HG02938 (cell line): ENCODE results near the gene ZNF609.

ENCODE experiments used
- ATAC-seq: cut with Tn5 transposase; IDR thresholded peaks from one replicate; pipeline ENCODE4 v1.9.1; 2021; ENCODE audit warnings: mild to moderate bottlenecking, moderate library complexity; ENCODE audit not compliant: unreplicated experiment

The ZNF609 gene

DNA sequence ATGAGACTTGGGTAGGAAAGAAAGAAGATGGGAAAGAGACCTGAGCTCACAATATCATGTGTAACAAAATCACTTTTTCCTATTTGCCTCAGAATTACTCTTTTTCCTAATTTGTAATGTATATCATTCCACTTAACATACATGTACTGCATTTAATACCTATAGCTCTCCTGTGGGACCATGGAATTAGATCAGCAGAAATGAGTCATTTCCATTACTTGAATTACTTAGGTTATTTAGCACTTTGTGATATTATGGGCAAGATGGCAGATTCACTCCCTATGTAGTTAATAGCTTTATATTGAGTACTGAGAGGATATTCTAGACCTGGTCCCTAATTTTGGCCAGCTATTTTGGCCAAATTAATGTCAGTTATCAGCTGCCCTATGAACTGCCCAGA lies 70.5 kb downstream of the ZNF609 start:
- ATAC-seq: no peak

DNA sequence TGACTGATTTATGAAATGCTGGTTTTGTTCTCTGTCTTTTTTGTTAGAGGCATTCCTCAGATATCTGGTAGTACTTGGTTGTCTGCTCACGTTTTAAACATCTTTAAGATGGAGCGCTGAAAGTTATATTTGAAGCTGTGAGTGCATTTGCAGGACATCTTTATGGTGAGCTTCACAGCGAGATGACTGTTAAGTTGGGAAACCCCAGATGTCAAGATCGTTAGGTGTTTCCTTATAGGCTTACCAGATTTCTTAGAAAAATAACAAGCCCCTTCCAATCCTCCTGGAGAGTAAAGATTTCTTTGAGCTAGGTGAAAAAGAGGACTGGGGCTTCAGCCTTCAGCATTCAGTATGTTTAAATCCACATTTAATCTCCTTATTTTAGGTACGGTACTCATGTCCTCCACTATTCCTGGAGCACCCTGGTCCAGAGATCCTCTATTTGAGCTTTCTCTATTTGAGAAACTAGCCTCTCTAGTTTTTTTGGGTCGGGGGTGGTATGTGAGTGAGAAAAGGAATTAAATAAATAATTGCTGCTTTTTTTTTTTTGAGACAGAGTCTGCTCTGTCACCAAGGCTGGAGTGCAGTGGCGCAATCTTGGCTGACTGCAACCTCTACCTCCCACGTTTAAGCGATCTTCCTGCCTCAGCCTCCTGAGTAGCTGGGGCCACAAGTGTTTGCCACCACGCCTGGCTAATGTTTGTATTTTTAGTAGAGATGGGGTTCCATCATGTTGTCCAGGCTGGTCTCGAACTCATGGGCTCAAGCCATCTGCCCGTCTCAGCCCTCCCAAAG lies 72.3 kb downstream of the ZNF609 start:
- no peak for ATAC-seq

DNA sequence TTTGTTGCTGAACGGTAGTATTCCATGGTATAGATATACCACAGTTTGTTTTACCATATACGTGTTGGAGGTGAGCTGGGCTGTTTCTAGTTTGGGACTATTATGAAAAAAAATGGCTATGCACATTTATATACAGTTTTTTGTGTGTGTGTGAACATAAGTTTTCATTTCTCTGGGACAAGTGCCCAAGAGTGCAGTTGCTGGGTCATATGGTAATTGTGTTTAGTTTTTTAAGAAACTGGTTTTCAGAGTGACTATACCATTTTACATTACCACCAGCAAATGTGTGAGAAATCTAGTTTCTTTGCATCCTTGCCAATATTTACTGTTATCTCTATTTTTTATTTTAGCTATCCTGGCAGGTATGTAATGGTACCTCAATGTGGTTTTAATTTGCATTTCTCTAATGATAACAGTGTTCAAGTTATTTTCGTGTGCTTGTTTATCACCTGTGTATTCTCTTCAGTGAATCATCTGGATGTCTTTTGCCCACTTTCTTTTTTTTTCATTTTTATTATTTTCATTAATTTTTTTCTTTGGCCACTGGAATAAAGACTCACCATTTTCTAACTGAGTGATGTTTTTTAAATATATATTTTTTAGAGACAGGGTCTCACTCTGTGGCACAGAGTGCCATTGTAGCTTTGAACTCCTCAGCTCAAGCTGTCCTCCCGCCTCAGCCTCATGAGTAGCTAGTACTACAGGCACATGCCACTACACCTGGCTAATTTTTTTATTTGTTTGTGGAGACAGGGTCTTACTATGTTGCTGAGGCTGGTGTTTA lies 75.3 kb downstream of the ZNF609 start:
- ATAC-seq: no peak

DNA sequence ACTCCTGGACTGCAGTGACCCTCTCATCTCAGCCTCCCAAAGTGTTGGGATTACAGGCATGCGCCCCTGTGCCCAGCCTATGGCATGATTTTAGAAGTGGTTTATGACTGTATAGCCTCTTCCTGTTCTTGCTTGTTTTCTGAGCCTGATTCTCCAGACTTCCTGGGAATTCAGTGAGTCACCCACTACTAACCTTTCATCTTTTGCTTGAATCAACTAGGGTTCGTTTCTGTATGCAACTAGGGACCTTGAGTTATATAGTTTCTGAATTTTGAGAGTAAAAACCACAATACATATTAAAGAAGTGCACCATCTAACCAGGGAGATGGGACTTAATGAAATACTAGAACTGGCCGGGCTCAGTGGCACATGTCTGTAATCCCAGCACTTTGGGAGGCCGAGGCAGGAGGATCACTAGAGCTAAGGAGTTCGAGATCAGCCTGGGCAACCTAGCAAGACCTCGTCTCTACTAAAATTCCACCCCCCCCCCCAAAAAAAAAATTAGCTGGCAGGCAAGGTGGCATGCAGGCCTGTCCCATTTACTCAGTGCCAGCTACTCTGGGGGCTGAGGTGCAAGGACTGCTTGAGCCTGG lies 76.0 kb downstream of the ZNF609 start:
- no peak for ATAC-seq

DNA sequence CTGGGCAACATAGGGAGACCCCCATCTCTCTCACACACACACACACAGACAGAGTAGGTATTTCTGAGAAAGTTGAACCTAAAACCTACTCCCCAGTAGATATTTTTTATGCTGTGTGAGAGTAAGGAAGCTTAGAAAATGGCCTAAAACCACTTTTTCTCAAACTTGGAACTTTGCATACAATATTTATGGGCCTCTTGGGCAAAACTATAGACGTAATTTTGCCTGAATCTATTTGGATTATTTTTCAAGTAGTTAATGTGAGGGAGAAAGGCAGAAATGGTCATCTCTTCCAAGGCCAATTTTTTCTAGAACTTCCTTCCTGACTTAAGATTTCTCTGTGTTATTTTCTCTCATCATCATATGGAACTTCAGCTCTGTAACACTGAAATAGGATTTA lies 81.7 kb downstream of the ZNF609 start:
- no peak for ATAC-seq

DNA sequence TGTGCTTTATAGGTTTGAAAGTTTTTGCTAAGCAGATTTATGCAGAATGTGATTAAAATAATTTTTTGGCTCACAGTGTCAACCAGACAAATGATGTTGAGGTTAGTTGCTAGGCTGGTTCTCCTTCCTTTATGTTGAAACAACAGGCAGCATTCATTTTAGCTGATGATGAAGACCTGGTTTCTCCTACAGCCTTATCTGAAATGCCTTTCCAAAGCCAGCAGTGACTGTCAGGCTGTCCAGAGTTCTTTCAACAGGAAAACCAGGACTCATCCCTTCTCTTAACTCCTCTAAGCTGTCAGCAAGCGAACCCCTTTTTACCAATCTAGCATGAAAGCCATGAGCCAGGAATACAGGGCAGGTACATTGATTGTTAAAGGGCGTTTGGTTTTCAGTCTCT lies 84.1 kb downstream of the ZNF609 start:
- ATAC-seq: no peak

DNA sequence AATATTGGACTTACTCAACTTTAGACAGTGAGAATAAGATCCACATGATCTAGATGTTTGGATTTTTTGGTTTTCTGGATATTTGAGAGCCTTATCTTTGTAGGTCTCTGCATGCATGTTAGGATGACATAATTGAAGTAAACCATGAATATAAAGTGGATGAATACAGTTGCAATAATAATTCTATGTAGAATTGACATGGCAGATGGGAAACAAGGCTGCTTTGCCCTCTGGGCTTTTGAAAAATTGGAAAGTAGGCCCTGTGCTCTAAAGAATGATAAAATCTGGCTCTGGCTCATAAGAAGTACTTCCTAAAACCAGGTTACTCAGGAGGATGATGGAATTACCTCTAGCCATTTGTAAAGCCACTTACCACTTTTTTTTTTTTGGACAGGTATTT lies 86.9 kb downstream of the ZNF609 start:
- no peak for ATAC-seq

DNA sequence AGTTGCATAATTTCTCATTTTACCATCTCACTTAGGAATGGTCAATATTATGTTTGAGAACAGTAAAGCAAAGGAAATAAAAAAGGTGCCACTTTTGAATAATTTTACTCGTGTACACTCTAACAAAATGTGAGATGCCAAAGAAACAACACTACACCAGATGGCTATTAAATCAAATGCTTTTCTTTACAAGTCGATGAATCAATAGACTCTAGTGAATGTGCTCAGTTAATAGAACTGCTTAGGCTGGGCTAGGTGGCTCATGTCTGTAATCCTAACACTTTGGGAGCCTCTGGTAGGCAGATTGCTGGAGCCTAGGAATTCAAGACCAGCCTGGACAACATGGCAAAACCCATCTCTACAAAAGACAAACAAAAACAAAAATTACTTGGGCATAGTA lies 87.9 kb downstream of the ZNF609 start:
- no peak for ATAC-seq

DNA sequence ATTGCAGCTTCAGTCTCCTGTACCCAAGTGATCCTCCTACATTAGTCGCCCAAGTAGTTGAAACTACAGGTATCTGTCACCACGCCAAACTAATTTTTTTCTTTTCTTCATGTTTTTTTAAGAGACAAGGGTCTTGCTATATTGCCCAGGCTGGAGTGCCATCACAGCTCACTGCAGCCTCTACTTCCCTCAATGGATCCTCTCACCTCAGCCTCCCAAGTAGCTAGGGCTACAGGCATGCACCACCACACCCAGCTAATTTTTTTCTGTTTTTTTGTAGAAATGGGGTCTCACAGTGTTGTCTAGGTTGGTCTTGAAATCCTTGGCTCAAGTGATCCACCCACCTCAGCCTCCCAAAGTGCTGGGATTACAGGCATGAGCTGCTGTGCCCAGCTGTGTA lies 89.5 kb downstream of the ZNF609 start:
- ATAC-seq: no peak

DNA sequence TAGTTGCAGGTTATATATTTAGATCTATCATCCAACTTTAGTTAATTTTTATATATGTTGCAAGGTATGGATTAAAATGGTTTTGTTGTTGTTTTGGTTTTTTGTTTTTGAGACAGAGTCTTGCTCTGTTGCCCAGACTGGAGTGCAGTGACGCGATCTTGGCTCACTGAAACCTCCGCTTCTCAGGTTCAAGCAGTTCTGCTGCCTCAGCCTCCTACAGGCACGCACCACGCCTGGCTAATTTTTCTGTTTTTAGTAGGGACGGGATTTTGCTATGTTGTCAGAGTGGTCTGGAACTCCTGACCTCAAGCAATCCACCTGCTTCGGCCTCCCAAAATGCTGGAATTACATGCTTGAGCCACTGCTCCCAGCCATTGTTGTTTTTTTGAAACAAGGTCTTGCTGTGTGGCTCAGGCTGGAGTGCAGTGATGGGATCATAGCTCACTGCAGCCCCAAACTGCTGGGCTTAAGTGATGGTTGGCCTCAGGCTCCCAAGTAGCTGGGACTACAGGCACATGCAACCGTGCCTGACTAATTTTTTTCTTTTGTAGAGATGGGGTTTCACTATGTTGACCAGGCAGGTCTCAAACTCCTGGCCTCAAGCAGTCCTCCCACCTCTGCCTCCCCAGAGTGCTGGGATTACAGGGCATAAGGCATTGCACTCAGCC lies 92.0 kb downstream of the ZNF609 start:
- no peak for ATAC-seq

DNA sequence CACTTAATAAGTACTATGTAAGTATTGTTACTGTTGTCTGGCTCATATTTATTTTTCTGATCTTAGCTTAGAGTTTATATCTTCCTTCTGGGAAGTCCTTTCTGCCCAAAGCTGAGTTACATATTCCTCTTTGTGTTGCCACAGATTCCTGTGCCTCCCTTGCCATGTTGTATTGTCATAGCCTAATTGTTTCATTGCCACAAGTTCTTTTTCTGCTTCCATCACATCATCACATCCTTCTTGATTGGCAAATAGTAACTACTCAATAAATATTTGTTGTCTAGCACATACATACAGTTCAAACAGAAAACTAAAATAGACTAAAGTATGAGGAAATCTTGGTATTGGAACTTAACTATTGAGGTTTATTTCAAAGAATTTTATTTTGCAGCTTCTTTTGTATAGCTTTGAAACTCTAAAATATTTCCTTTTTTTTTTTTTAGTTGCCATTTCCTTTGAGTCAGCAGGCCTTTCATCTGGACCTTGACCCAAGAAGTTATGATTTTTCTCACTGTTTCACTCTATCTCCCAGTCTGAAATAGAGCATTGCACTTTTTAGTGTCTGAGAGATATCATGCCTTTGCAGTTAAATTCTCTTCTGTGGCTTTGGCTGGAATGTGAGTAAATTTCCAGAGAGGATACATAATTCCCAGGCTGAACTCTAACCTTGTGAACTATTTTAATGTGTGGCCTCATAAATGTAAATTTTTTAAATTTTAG lies 98.2 kb downstream of the ZNF609 start:
- ATAC-seq: no peak

DNA sequence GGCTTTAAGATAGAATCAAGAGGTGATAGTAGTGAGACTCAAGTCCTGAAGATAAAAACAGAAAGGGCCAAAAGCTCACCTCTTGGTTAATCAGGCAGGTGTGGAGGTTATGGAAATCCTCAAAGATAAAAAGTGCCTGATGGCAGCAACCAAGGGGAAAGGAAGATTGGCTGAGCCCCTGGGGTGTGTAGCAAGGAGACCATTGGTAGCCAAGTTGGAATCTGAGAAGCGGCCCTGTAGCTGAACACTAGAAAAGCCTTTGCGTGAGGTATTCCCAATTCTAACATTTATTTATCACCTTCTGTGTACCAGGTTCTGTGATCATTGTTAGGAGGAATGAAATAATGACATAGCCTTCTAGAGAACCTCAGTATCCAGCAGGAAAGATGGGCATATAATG lies 98.9 kb downstream of the ZNF609 start:
- no peak for ATAC-seq

DNA sequence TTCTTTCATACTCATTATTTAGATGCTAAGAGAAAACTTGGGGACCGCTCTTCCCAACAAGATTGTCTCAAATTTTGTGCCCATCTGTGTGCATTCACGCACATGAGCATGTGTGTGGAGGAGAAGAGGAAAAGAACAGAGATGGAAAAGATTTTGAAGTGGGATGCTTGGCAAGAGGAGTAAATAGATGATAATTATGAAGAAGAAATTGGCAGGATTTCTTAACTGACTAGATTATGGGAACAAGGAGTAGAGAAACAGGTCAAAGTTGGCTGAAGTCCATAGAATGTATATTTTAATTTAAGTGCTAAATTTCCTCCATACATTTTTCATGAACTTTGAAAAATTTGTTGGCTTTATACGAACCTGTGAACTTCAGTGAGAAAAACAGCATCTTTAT lies 100.1 kb downstream of the ZNF609 start:
- no peak for ATAC-seq

DNA sequence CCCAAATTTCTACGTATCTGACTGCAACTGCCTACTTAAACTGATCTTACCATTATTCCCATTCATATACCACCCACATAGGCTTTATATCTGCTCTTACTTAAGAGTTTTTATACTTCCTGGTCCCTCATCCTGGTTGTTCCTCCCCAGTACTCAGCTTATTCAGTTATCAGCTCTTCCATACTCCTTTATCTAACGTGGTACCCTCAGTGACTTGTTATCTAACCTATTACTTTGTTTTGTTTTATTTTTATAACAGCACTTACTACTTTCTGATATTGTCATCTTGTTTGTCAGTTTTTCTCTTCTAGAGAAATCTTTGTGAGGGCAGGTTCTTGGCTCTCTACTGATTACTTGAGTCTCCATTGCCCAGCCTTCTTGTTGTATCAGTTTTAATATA lies 100.6 kb downstream of the ZNF609 start:
- ATAC-seq: no peak

DNA sequence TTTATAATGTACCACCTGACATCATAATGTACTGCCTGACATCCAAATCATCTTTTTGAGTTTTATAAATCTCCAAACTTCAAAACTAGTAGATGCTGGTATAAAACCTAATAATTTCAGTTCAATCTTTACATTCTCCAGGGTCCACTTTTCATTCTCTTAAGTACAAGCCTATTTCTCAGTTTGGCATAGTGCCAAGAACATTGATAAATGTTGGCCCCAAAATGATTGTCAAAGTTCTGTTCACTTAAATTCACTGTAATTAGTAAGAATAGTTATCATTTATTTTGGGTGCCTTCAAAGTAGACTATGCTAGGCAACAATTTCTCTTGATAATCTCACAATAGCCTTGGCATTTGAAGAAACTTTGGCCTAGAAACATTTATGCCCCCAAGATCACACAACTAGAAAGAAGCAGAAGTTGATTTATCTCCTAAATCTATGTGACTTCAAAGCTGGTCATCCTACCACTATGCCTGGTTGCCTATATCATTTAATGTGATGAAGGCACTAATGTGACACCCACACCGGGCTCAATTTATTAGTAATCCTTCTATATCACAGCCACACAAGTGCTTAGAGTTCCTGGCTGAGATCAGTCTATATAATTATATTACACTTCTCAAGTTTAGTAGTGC lies 101.7 kb downstream of the ZNF609 start:
- no peak for ATAC-seq

DNA sequence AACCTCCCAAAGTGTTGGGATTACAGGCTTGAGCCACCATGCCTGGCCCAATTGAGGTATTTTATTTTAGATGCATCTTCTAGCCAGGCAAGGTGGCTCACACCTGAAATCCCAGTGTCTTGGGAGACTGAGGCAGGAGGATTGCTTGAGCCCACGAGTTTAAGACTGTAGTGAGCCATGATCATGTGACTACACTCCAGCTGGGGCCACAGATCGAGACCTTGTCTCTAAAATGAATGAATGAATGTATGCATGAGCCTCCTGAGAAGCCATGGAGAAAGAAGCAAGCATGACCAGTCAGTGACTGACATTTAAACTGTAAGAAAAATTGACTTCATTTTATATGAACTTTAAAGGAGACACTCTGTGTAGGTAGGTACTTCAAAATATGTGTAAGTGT lies 105.7 kb downstream of the ZNF609 start:
- ATAC-seq: no peak

DNA sequence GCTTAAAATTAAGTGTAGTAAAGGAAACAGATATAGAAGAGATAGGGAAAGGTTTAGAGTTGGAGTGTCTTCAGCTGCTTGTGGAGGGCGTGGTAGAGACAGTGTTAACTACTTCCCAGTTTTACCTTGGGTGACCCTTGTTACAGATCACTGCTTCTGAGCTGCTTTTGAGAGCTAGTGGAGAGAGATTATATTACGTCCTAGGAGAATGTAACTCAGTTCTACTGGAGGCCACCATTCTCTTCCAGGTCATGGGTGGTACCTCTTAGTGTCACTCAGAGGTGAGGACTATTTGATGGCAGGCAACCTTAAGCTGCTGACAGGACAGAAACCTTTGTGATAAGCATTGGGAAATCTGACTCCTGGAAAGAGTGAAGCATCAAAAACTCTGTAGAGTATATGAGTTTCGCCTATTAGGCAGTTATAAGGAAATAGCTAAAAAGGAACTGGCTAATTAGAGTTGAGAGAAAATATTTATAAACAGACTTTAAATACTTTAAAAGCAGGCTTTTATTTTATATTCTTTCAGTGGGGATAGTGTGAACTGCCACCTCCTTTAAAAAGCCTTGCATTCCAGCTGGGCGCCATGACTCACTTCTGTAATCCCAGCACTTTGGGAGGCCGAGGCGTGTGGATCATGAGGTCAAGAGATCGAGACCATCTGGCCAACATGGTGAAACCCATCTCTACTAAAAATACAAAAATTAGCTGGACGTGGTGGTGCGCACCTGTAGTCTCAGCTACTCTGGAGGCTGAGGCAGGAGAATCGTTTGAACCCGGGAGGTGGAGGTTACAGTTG lies 106.5 kb downstream of the ZNF609 start:
- no peak for ATAC-seq

DNA sequence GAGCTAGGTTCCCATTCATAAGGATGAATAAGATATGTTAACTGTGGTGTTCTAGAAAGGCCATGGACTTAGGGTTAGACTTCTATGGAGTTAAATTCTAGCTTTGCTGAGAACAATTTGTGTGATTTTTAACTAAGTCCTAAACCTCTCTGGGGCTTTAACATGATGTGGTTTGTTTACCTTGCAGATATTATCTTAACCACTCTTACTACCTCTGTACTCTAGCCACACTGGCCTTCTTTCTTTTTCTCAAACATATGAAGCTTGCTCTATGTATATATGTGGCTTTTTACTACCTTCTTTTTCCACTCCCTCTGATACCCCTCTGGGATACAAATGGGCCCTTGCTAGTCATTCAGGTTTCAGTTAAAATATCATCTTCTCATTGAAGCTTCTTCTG lies 108.4 kb downstream of the ZNF609 start:
- no peak for ATAC-seq

DNA sequence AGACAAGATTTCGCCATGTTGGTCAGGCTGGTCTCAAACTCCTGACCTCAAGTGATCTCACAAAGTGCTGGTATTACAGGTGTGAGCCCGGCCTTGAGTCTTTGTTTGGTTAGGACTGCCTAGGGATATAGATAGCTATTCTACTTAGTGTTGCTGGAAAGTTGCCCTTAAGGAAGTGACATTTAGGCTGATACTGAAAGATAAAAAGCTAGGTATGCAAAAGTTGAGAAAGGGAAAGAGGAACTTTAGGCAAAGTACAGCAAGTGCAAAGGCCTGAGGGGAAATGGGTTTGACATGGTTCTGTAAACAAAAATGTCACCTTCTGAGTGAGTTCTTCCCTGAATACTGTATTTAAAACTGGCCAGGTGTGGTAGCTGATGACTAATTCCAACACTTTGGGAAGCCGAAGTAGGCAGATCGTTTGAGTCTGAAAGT lies 111.5 kb downstream of the ZNF609 start:
- ATAC-seq: no peak

DNA sequence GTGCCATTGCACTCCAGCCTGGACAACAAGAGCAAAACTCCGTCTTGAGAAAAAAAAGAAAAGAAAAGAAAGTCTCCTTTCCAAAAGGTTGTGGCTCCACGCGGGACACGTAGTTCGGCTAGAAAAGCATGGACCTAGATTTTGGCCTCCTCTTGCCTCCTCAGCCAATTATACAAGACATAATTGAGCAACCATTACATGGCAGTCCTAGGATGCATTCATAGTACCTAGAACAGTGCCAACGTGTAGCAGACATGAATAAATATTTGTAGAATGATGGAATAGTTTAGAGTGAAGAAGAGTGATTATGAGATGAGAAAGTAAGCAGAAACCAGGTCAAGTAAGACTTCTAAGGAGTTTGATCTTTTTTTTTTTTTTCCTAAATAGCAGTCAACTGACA lies 112.5 kb downstream of the ZNF609 start:
- ATAC-seq: no peak
